ENCODE data around the gene SLC35F1. TPM values are rescaled to one million over a fixed set of nuclear protein-coding genes. Genes with fewer than 3 reads are reported as not detected.

SLC35F1 gene
- total RNA-seq, 1 donor from 2014 or later, result 24.3 TPM

DNA sequence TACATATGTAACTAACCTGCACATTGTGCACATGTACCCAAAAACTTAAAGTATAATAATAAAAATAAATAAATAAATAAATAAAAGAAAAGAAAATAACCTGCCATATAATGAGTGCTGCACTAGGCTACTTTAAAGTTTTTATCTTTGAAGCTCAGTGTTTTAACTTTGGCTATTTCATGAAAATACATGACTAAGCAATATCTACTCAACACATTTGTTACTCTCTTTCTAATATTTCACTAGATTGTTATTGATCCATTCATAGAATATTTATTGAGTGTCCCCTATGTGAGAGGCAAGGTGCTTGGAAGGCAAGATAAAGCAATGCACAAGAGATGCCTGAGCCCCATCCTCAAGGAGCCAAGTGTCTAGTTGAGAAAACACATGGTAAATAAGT lies 221.7 kb downstream of the SLC35F1 start:
- Histone ChIP-seq H3F3A (ENCODE audit: low read depth) (no peaks in the 10 kb centered on the region), H3K4me3 (no peak overlapping the region), H3K4me1 (no peaks in the 10 kb centered on the region), H3K9ac (no peak overlapping the region), H4K20me1 (ENCODE audit: low read depth) (no peaks in the 10 kb centered on the region), H3K36me3 (no peaks in the 10 kb centered on the region), H3K4me2 (no peak overlapping the region), H3K79me2 (ENCODE audit: low read depth) (no peaks in the 10 kb centered on the region), H3K27ac (no peak overlapping the region), H3K9me3 (ENCODE audit: low read depth) (no peaks in the 10 kb centered on the region), H3K27me3 (no peaks in the 10 kb centered on the region), H2AFZ (replicated peaks) (no peak overlapping the region)
- H3K36me3 Mint-ChIP-seq, result peaks cover 4% of the 10 kb centered on the region
- no peak for DNase-seq (ENCODE audit: low spot score)
- H3K27ac Mint-ChIP-seq, result no peak overlapping the region
- H3K4me3 Mint-ChIP-seq, result no peak overlapping the region
- peaks cover 5% of the 10 kb centered on the region for H3K9me3 Mint-ChIP-seq
- H3K4me1 Mint-ChIP-seq, result peaks cover 6% of the 10 kb centered on the region
- TF ChIP-seq, protein P1, sequence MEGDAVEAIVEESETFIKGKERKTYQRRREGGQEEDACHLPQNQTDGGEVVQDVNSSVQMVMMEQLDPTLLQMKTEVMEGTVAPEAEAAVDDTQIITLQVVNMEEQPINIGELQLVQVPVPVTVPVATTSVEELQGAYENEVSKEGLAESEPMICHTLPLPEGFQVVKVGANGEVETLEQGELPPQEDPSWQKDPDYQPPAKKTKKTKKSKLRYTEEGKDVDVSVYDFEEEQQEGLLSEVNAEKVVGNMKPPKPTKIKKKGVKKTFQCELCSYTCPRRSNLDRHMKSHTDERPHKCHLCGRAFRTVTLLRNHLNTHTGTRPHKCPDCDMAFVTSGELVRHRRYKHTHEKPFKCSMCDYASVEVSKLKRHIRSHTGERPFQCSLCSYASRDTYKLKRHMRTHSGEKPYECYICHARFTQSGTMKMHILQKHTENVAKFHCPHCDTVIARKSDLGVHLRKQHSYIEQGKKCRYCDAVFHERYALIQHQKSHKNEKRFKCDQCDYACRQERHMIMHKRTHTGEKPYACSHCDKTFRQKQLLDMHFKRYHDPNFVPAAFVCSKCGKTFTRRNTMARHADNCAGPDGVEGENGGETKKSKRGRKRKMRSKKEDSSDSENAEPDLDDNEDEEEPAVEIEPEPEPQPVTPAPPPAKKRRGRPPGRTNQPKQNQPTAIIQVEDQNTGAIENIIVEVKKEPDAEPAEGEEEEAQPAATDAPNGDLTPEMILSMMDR (IDR thresholded peaks at IDR 0.05), result no peak
- TF ChIP-seq EZH2 (IDR thresholded peaks at IDR 0.05), result no peak
- no peak for TF ChIP-seq EZH2phosphoT487 (IDR thresholded peaks at IDR 0.05)
- H3K27me3 Mint-ChIP-seq (ENCODE audit: insufficient read depth, low read depth), result no peaks in the 10 kb centered on the region

DNA sequence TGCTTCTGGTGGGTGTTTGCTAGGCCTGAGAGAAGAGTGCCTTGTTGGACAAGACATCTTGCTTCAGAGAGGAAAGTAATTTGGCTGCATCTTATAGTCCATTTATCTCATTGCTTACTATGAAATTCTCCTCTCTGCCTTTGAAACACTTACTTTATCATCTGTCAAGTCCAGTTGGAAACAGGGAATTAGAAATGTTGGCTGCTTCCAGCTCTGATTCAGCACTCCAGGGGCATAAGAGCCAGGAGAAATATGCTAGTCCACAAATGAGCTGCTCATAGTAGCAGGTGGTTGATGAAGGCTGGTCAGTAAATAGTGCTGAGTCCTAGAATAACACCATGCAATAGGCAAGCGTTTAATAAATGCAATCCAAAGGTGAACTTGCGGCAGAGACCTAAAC lies 227.1 kb downstream of the SLC35F1 start:
- DNase-seq (ENCODE audit: low spot score), result no peak
- no peak for TF ChIP-seq EZH2phosphoT487 (IDR thresholded peaks at IDR 0.05)
- no peak for TF ChIP-seq EZH2 (IDR thresholded peaks at IDR 0.05)
- TF ChIP-seq, protein P1 (IDR thresholded peaks at IDR 0.05), result no peak
- H2AFZ ChIP-seq (replicated peaks), result no peak overlapping the region
- H3K4me3 Mint-ChIP-seq, result no peak overlapping the region
- no peaks in the 10 kb centered on the region for H3K79me2 ChIP-seq (ENCODE audit: low read depth)
- H3K27me3 Mint-ChIP-seq (ENCODE audit: insufficient read depth, low read depth), result no peaks in the 10 kb centered on the region
- no peaks in the 10 kb centered on the region for H3F3A ChIP-seq (ENCODE audit: low read depth)
- H3K9ac ChIP-seq, result no peak overlapping the region
- H3K4me3 ChIP-seq, result no peak overlapping the region
- H3K4me1 Mint-ChIP-seq, result peaks cover 25% of the 10 kb centered on the region
- no peaks in the 10 kb centered on the region for H4K20me1 ChIP-seq (ENCODE audit: low read depth)
- peaks cover 4% of the 10 kb centered on the region for H3K36me3 Mint-ChIP-seq
- H3K9me3 Mint-ChIP-seq, result peaks cover 3% of the 10 kb centered on the region
- no peaks in the 10 kb centered on the region for H3K4me1 ChIP-seq
- no peaks in the 10 kb centered on the region for H3K27me3 ChIP-seq
- H3K27ac ChIP-seq, result no peak overlapping the region
- no peaks in the 10 kb centered on the region for H3K36me3 ChIP-seq
- no peak overlapping the region for H3K4me2 ChIP-seq
- H3K9me3 ChIP-seq (ENCODE audit: low read depth), result no peaks in the 10 kb centered on the region
- H3K27ac Mint-ChIP-seq, result no peak overlapping the region

DNA sequence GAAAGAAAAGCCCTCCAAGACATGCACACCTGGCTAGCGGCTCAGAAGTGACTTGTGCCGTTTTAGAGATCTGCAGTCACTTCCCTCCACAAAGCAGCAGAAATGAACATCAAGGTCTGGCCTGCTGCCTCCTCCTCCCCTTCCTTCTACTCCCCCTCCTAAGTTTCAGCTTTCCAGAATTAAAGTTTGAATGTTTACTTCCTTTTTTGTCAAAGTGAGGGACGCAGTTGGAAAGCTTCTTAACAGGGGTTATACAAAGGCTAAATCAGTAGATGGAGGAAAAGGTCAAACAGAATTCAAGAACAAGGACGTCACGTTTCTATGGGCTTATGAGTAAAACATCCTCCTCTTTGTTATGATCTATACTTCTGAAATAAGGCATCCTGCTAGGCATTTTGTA lies 227.7 kb downstream of the SLC35F1 start:
- Histone ChIP-seq H3K4me2 (no peak overlapping the region), H3K79me2 (ENCODE audit: low read depth) (no peaks in the 10 kb centered on the region), H3K27ac (no peak overlapping the region)

More for the DNA sequence above, 227.7 kb downstream of the SLC35F1 start:
- no peaks in the 10 kb centered on the region for H3K27me3 ChIP-seq
- peaks cover 3% of the 10 kb centered on the region for H3K9me3 Mint-ChIP-seq
- no peaks in the 10 kb centered on the region for H3K4me1 ChIP-seq
- no peaks in the 10 kb centered on the region for H3F3A ChIP-seq (ENCODE audit: low read depth)
- no peak overlapping the region for H3K4me3 ChIP-seq
- H4K20me1 ChIP-seq (ENCODE audit: low read depth), result no peaks in the 10 kb centered on the region
- no peaks in the 10 kb centered on the region for H3K36me3 ChIP-seq
- H3K9ac ChIP-seq, result no peak overlapping the region
- TF ChIP-seq, protein P1 (IDR thresholded peaks at IDR 0.05), result no peak
- TF ChIP-seq EZH2phosphoT487 (IDR thresholded peaks at IDR 0.05) (no peak), EZH2 (IDR thresholded peaks at IDR 0.05) (no peak)
- H3K4me3 Mint-ChIP-seq, result no peak overlapping the region
- no peaks in the 10 kb centered on the region for H3K27me3 Mint-ChIP-seq (ENCODE audit: insufficient read depth, low read depth)
- H3K9me3 ChIP-seq (ENCODE audit: low read depth), result no peaks in the 10 kb centered on the region
- no peak overlapping the region for H2AFZ ChIP-seq (replicated peaks)
- no peak for DNase-seq (ENCODE audit: low spot score)
- no peak overlapping the region for H3K27ac Mint-ChIP-seq
- peaks cover 4% of the 10 kb centered on the region for H3K36me3 Mint-ChIP-seq
- peaks cover 25% of the 10 kb centered on the region for H3K4me1 Mint-ChIP-seq
